Spleen (tissue), 11 donors: ENCODE results near the gene GADD45GIP1. TPM values are rescaled to one million over a fixed set of nuclear protein-coding genes. Genes with fewer than 3 reads are reported as not detected.

ENCODE experiments used
- DNase-seq: peaks from one replicate; pipeline ENCODE4 v3.0.0-alpha.2; 2020
- H3K27ac ChIP-seq, 8 donors: fragments of 200-600 bp; sonication (generic) in 7 of 8; 1 replicate in 4 of 8; 2 replicates in 4 of 8; pipeline versions ENCODE4 v1.5.0 to v1.8.0; 2016 to 2021; ENCODE audit warnings: inconsistent platforms in 4 of 8, mild to moderate bottlenecking in 4 of 8, moderate library complexity in 1 of 8
- H3K27me3 ChIP-seq, 7 donors: fragments of 200-600 bp; sonication (generic) in 6 of 7; replicated peaks in 1 of 7; 1 replicate in 4 of 7; 2 replicates in 3 of 7; pipeline versions ENCODE4 v1.5.0 to v1.8.0; 2016 to 2021; ENCODE audit warnings: inconsistent platforms in 3 of 7, mild to moderate bottlenecking in 1 of 7
- H3K36me3 ChIP-seq, 6 donors: fragments of 200-600 bp; sonication (generic) in 5 of 6; 1 replicate in 4 of 6; 2 replicates in 2 of 6; pipeline versions ENCODE4 v1.5.0 to v1.8.0; 2016 to 2021; ENCODE audit warnings: inconsistent platforms in 2 of 6
- H3K4me1 ChIP-seq, 6 donors: fragments of 200-600 bp; sonication (generic) in 5 of 6; 1 replicate in 3 of 6; 2 replicates in 3 of 6; pipeline versions ENCODE4 v1.5.0 to v1.8.0; 2016 to 2021; ENCODE audit warnings: inconsistent platforms in 3 of 6
- H3K4me3 ChIP-seq, 8 donors: fragments of 200-600 bp; sonication (generic) in 7 of 8; 1 replicate in 4 of 8; 2 replicates in 4 of 8; pipeline versions ENCODE4 v1.5.0 to v1.8.0; 2016 to 2021; ENCODE audit warnings: inconsistent platforms in 4 of 8, mild to moderate bottlenecking in 4 of 8, moderate library complexity in 2 of 8
- H3K9me3 ChIP-seq, 8 donors: fragments of 200-600 bp; sonication (generic) in 7 of 8; 1 replicate in 4 of 8; 2 replicates in 4 of 8; pipeline versions ENCODE4 v1.5.0 to v1.8.0; 2016 to 2021; ENCODE audit warnings: inconsistent platforms in 4 of 8
- CTCF ChIP-seq, 11 experiments: fragments of 200-600 bp in 7 of 11; fragments of 450-650 bp in 4 of 11; sonication (generic) in 4 of 11; IDR thresholded peaks in 8 of 11; conservative IDR thresholded peaks in 3 of 11; 1 replicate in 7 of 11; 2 replicates in 4 of 11; pipeline versions ENCODE4 v1.4.0 to v1.8.0; 2016 to 2021; ENCODE audit warnings: antibody characterized with exemption in 11 of 11, inconsistent platforms in 4 of 11, mild to moderate bottlenecking in 1 of 11
- POLR2A ChIP-seq, 3 donors: fragments of 450-650 bp; IDR thresholded peaks; one replicate each; pipeline ENCODE4 v1.5.1; 2017; ENCODE audit warnings: antibody characterized with exemption in 3 of 3, mild to moderate bottlenecking in 1 of 3
- POLR2AphosphoS5 ChIP-seq, 3 donors: sonication (generic); formaldehyde crosslinking; IDR thresholded peaks; one replicate each; pipeline ENCODE4 v1.5.1; 2017; ENCODE audit warnings: antibody characterized with exemption in 3 of 3
- WGBS, 5 donors: extraction: QIAGEN DNeasy Blood & Tissue Kit in 3 of 5; methylation state at CpG; one replicate each; pipeline versions ENCODE4 v1.1.5 to v1.1.7; 2013 to 2018; 5-methylcytosine and 5-hydroxymethylcytosine counted together
- intact Hi-C: fragments of 100-400 bp; cut with DNase I; formaldehyde crosslinking; loops from one replicate; pipeline ENCODE4 v1.15.0; 2023; ENCODE audit warnings: low total_unique reads
- polyA plus RNA-seq, 3 donors: library from polyadenylated mRNA; stranded (reverse); fragments of 200-250 nt; gene quantifications; one replicate each; pipeline ENCODE4 v1.2.1, GENCODE V29; 2013
- total RNA-seq, 7 donors: library from RNA; depleted of rRNA in 3 of 7; stranded (reverse); fragments of >200 nt in 3 of 7; fragmentation: NEBNext Ultra II Directional in 4 of 7; extraction: Animal tissue kit (Norgen Biotek cat#: 25700) in 4 of 7; gene quantifications; one replicate each; pipeline versions ENCODE4 v1.1.0 to v1.2.1, GENCODE V29; 2016 to 2021
- donor health status: healthy with polysubstance abuse.
- donor health status: DM: no; HTN: no; CAD: no; lungs with moderate emphysema.
- donor health status: DM: no; HTN: no; CAD: no.
- donor health status: Bipolar disorder and iron deficiency.
- donor health status: healthy.
- donor health status: DM: no; HTN: no; CAD: no.
- donor health status: DM: yes; HTN: yes; CAD: no.

GADD45GIP1 gene
- total and polyA plus RNA-seq, 10 donors: 12.8 to 47.9 (median 21.8) TPM

- H3K4me1 ChIP-seq: peaks cover 39 to 96% (median 87%) of the 10 kb centered on the region in 6 donors
- WGBS, 5 donors: 36 to 73% (median 48%) methylated on average over 2 of the region's 2 CpGs
- H3K27ac ChIP-seq: peak overlapping the region in 4 of 8 donors; percentile 93 to 98 (median 96)
- peaks cover 6 to 78% (median 72%) of the 10 kb centered on the region in 6 donors for H3K36me3 ChIP-seq
- H3K27me3 ChIP-seq: no peaks in the 10 kb centered on the region
- no peak for TF ChIP-seq CTCF (IDR thresholded peaks at IDR 0.05 in 8 of 11, conservative IDR thresholded peaks at IDR 0.05 in 3 of 11)
- TF ChIP-seq POLR2AphosphoS5 (IDR thresholded peaks at IDR 0.05): no peak
- no peak for TF ChIP-seq POLR2A (IDR thresholded peaks at IDR 0.05)
- no peak for DNase-seq
- intact Hi-C loops: no loop called here
- H3K4me3 ChIP-seq: no peak overlapping the region
- no peaks in the 10 kb centered on the region for H3K9me3 ChIP-seq
Observed at GRCh38 chr19:12944104-12944674, 12.8 kb downstream of the GADD45GIP1 start.

- no peaks in the 10 kb centered on the region for H3K9me3 ChIP-seq
- intact Hi-C loops: no loop called here
- TF ChIP-seq POLR2AphosphoS5 (IDR thresholded peaks at IDR 0.05) (peak; percentile 32 to 67 (median 53)), POLR2A (IDR thresholded peaks at IDR 0.05) (no peak)
- 61 to 85% (median 68%) methylated on average over 18 of the region's 18 CpGs for WGBS, 5 donors
- H3K36me3 ChIP-seq: peaks cover 5 to 72% (median 65%) of the 10 kb centered on the region in 6 donors
- H3K4me3 ChIP-seq: no peak overlapping the region
- peaks cover 39 to 94% (median 85%) of the 10 kb centered on the region in 6 donors for H3K4me1 ChIP-seq
- H3K27ac ChIP-seq: peak overlapping the region in 4 of 8 donors; percentile 15 to 93 (median 37)
- H3K27me3 ChIP-seq: no peaks in the 10 kb centered on the region
- DNase-seq: no peak
Observed at GRCh38 chr19:12943437-12944044, 13.5 kb downstream of the GADD45GIP1 start.

- peaks cover 40 to 89% (median 83%) of the 10 kb centered on the region in 6 donors for H3K4me1 ChIP-seq
- no peak for TF ChIP-seq CTCF (IDR thresholded peaks at IDR 0.05 in 8 of 11, conservative IDR thresholded peaks at IDR 0.05 in 3 of 11)
- no peak for TF ChIP-seq POLR2A (IDR thresholded peaks at IDR 0.05)
- TF ChIP-seq POLR2AphosphoS5 (IDR thresholded peaks at IDR 0.05): no peak
- intact Hi-C loops: no loop called here
- peak overlapping the region in 5 of 8 donors; percentile 89 to 98 (median 96) for H3K27ac ChIP-seq
- no peaks in the 10 kb centered on the region for H3K27me3 ChIP-seq
- H3K4me3 ChIP-seq: peak overlapping the region in 5 of 8 donors; percentile 94 to 99 (median 97)
- DNase-seq: no peak
- WGBS, 5 donors: 32 to 75% (median 58%) methylated on average over 2 of the region's 2 CpGs
- peaks cover 5 to 60% (median 53%) of the 10 kb centered on the region in 6 donors for H3K36me3 ChIP-seq
- no peaks in the 10 kb centered on the region for H3K9me3 ChIP-seq
Observed at GRCh38 chr19:12940897-12941296, 16.1 kb downstream of the GADD45GIP1 start.

DNA sequence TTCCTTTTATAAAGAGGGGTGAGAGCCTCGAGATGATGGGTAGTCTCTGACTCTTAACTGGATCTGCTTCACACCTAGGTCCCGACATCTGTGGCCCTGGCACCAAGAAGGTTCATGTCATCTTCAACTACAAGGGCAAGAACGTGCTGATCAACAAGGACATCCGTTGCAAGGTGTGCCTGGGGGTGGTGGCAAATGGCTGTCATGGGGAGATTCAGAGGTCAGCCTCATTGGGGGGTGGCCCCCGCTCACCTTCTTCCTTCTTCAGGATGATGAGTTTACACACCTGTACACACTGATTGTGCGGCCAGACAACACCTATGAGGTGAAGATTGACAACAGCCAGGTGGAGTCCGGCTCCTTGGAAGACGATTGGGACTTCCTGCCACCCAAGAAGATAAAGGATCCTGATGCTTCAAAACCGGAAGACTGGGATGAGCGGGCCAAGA lies 17.0 kb downstream of the GADD45GIP1 start:
- H3K4me1 ChIP-seq: peaks cover 40 to 84% (median 78%) of the 10 kb centered on the region in 6 donors
- H3K27ac ChIP-seq: peak overlapping the region in 5 of 8 donors; percentile 89 to 98 (median 96)
- 32 to 61% (median 52%) methylated on average over 8 to 10 of the region's 10 CpGs for WGBS, 5 donors
- intact Hi-C loops: no loop called here
- H3K4me3 ChIP-seq: peak overlapping the region; percentile 56 to 100 (median 98)
- TF ChIP-seq POLR2A (IDR thresholded peaks at IDR 0.05): no peak
- TF ChIP-seq CTCF (IDR thresholded peaks at IDR 0.05 in 8 of 11, conservative IDR thresholded peaks at IDR 0.05 in 3 of 11): no peak
- TF ChIP-seq POLR2AphosphoS5 (IDR thresholded peaks at IDR 0.05): no peak
- peaks cover 5 to 57% (median 53%) of the 10 kb centered on the region in 6 donors for H3K36me3 ChIP-seq
- H3K9me3 ChIP-seq: no peaks in the 10 kb centered on the region
- no peaks in the 10 kb centered on the region for H3K27me3 ChIP-seq
- DNase-seq: no peak
